PFSK-1 (cell line): Measurements from ENCODE around the gene TMEM184A.

Experiments used
- POLR2AphosphoS5 ChIP-seq: IDR thresholded peaks from 2 replicates; pipeline ENCODE4 v1.6.1; 2012; ENCODE audit warnings: low read depth, mild to moderate bottlenecking, control low read depth, low read length, moderate library complexity
- SIN3A ChIP-seq: IDR thresholded peaks from 2 replicates; pipeline ENCODE4 v1.6.1; 2012; ENCODE audit warnings: mild to moderate bottlenecking, low read length, moderate library complexity, borderline replicate concordance; ENCODE audit not compliant: insufficient read depth

DNA sequence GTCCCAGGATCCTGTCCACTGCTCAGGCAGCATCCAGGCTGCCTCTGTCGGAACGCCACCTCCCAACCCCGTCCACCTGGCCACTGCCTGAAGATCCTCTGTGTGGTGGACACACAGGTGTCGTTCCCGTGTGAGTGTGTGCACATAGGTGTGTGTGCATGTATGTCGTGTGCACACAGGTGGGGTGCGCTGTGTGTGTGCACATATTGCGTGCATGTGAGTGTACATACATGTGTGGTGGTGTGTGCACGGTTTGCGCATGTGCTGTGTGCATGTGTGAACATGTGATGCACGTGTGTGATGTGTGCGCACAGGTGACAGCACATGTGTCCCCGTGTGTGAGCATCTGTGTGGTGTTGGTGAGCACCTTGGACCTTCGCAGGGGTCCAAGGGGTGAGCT is 7.1 kb downstream of the TMEM184A start:
- TF ChIP-seq POLR2AphosphoS5: no peak
- no peak for TF ChIP-seq SIN3A
